ENCODE data around the gene DNAJB8.

DNAJB8 gene

GRCh38 chr3:128482666-128483656, 16.3 kb upstream of the DNAJB8 start:
- no peak for DNase-seq

GRCh38 chr3:128482175-128482574, 15.5 kb upstream of the DNAJB8 start:
- DNase-seq, result no peak

- no peak for DNase-seq
Observed at GRCh38 chr3:128481438-128481942, 14.8 kb upstream of the DNAJB8 start.

GRCh38 chr3:128480717-128481437, 14.2 kb upstream of the DNAJB8 start:
- no peak for DNase-seq

GRCh38 chr3:128480278-128480677, 13.6 kb upstream of the DNAJB8 start:
- DNase-seq, result no peak

GRCh38 chr3:128479558-128480086, 12.9 kb upstream of the DNAJB8 start:
- no peak for DNase-seq

GRCh38 chr3:128478576-128479506, 12.2 kb upstream of the DNAJB8 start:
- DNase-seq, result no peak

- no peak for DNase-seq
Observed at GRCh38 chr3:128476659-128477058, 10.0 kb upstream of the DNAJB8 start.

GRCh38 chr3:128475355-128475754, 8.7 kb upstream of the DNAJB8 start:
- no peak for DNase-seq

- DNase-seq, result no peak
Observed at GRCh38 chr3:128473737-128474136, 7.0 kb upstream of the DNAJB8 start.

- DNase-seq, result no peak
Observed at GRCh38 chr3:128473180-128473519, 6.5 kb upstream of the DNAJB8 start.

- DNase-seq, result no peak
Observed at GRCh38 chr3:128472449-128473179, 5.9 kb upstream of the DNAJB8 start.

GRCh38 chr3:128471720-128472119, 5.0 kb upstream of the DNAJB8 start:
- DNase-seq, result no peak

GRCh38 chr3:128471110-128471509, 4.4 kb upstream of the DNAJB8 start:
- DNase-seq, result no peak

GRCh38 chr3:128470134-128470899, 3.6 kb upstream of the DNAJB8 start:
- no peak for DNase-seq

GRCh38 chr3:128469556-128469955, 2.9 kb upstream of the DNAJB8 start:
- no peak for DNase-seq

GRCh38 chr3:128468791-128469527, 2.3 kb upstream of the DNAJB8 start:
- DNase-seq, result no peak

- no peak for DNase-seq
Observed at GRCh38 chr3:128468285-128468790, 1.6 kb upstream of the DNAJB8 start.

GRCh38 chr3:128464702-128465101, 2.0 kb downstream of the DNAJB8 start:
- DNase-seq, result no peak

- DNase-seq, result no peak
Observed at GRCh38 chr3:128464188-128464587, 2.5 kb downstream of the DNAJB8 start.
